Embryonic facial prominence (tissue), 1 donor: ENCODE measurements around the gene PRR7.

Source experiments
- DNase-seq: peaks from one replicate; pipeline ENCODE4 v3.0.0-alpha.2; 2016; ENCODE audit errors: extremely low spot score

The PRR7 gene

DNA sequence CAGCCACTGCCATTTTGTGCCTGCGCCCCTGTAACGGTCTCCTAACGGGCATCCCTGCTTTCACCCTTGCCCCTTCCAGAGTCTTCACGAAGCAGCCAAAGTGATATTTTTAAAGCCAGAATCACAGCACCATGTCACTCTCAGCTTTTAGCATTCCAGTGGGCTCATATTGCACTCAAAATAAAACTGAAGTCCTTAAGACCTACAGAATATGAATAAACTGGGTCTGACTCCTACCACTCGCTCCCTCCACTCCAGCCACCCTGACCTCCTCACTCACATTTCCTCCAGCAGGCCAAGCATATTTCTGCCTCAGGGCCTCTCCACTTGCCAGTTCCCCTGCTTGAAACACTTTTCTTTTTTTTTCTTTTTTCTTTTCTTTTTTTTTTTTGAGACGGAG is 53.2 kb downstream of the PRR7 start:
- DNase-seq = no peak

DNA sequence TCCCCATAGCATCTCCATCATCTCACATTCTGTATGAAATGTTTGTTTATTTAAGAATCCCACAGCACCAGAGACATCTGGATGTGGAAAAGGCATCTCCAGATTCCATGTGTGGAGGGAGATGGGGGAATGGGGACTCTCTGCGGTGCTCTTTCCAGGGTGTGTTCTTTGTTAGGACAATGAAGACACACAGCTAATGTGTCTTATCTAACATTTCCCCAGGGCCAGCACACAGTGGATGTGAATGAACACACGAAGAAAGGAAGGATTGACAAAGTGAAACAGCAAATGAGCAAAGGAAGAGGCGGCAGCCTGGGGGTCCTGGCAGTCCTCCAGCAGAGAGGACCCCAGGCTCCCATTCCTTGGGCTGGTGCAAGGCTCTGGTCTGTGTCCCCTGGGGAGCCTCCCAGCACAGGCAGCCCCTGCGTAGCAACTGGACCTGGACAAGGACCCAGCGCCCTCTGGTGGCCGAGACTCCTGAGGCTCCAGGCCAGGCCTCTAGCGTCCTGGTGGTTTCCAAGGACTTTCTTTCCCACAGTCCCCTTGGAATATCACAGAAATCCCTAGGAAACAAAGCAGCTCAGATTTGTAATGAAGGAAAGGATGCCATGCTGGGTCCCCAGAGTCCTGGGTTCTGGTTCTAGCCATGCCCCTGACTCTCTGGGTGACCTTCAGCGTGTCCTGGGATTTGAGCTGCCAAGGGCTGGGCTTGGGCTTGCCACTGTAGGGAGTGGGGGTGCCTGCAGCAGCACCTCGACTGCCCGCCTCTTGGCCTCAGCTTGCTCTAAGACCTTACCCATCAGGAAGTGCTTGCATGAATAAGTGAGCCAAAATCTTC is 54.3 kb downstream of the PRR7 start:
- peak; percentile 56 for DNase-seq

DNA sequence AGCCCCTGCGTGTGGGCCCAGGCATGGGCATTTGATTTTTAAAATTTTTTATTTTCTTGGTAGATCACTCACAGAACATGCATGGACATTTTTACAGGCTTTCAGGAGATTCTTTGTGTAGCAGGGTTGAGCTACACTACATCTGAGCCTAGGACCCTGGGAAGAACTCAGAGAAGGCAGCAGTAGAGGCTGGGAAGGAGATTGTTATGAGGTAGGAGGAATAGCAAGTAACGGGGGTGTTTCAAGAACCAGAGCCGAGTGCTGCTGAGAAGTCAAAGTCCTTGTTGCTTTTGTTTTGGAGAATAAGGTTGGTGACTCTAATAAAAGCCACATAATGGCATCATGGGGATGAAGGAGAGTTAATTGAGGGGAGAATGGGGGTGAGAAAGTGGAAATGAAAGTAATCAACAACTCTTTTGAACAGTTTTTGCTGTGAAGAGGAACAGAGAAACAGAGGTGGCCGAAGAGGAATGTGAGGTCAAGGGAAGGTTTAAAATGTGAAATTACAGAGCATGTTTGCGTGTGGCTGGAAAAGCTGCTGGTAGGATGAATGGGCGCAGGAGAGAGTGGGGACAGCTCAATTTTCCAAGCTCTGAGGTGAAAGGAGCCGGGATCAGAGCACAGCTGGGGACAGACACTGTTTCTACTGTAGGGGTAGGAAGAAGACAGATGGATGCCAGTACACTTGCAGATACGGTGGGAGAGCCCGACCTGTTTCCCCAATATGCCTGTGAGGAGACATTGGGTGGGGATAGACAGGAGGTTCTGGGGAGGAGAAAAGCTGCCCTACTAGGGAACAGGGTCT is 55.5 kb downstream of the PRR7 start:
- no peak for DNase-seq

DNA sequence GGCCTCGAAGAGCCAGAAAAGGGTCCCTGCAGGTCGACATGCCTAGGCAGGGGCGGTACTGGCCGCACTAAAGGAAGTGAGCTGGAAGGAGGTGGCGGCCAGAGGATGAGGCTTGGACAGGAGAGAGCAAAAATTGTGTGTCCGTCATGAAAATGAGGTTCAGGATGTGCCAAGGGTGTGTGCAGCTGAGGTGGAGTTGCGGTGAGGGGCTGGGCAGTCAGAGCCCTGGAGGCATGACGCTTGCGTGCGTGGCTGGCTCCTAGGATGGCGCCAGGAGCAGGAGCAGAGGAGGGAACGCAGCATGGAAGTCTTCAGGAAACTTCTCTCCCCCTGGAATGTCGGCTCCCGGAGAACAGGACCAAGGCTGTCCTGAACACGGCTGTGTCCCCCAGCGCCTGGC is 56.3 kb downstream of the PRR7 start:
- DNase-seq = no peak

DNA sequence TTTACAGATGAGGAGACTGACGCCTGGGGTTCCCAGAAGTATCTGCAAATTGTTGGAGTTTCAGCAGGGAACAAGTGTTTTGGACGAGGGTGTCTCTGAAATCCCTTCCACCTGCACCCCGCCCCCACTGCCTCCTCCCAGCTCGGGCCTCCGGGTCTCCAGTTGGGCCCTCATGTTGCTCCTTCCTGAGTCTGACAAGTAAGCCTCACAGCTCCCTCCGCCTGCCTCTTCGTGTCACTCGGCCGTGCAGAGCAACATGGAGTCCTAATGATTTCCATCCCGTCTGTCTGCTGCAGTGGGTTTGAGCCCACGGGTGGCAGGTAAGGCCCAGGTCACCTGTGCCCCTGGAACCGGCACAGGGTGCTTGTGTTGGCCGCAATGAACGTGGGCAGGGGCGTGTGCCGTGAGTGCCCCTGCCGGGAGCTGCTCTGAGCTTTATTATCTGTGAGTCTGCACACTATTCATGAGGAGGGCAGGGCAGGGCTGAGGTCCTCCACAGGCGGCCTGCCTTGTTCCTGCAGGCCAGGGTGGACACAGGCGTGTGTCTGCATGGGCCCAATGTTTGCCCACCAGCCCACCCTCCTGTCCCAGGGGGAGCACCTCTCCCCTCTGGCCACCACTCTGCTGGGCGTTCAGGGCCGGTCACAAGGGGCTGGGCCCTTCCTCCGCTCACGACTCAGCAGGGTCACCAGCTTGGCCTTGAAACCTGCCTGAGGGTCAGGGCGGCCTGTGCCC is 56.9 kb downstream of the PRR7 start:
- no peak for DNase-seq

DNA sequence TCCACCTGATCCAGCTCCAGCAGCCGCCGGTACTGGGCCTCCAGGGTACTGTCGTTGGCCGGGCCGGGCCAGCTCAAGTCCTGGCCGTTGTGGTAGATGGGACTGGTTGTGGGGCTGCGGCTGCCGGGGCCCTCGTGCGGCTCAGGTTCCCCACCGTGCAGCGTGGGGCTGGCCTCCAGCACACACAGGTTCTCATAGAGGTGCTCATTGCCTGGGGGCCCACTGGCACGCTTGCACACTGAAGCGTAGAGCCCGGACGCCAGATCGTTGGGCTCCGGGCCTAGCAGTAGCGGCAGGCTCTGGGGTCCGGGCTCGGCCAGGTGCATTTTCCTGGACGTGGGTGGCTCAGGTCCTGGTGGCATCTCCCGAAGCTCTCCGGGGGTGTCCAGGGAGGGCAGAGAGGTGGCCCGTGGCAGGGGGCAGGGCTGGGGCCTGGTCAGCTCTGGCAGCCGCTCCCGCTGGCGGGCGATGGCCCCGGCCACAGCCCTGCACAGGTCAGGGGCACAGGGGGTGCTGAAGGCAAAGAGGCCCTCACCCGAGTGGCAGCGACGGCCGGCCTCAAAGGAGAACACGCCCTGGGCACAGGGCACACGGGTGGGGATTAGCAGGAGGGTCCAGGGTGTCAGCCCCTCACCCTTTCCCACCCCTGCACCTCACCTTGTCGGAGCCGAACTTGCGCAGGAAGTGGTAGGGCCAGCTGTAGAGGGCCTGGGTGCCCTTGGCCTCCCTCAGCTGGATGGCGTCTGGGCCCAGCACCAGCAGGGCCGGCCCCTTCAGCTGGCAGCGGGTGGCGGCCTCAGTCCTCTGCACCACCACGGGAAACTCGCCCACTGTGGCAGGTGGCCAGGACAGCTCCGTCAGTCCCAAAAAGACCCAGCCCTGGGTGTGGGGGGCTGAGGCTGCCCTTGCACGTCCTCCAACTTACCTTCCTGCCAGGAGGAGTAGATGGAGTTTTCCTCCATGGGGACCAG is 57.8 kb downstream of the PRR7 start:
- no peak for DNase-seq

DNA sequence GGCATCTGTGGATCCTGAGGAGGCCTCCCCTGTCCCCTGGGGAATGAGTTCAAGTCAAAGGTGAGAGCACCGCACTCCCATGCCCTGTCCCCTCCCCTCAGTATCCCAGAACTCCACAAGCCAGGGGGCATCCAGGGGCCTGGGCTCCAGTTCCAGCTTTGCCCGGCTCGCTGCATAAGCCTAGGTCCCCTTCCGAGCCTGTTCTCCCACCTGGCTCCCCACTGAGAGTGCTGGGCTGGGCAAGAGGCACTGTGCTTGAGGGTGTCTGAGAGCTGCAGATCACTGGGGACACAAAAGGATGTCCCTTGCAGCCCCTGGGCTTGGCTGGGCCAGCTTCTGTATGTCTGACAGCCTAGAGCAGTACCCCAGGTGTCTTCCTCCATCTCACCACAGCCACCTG is 58.5 kb downstream of the PRR7 start:
- DNase-seq = no peak
